ENCODE data around the gene CBY3.
"Not testable (repeated sequence)": the region's sequence is repeated elsewhere in the genome, so short reads cannot be mapped to it uniquely, and the experiment has no call there.

Gene CBY3

DNA sequence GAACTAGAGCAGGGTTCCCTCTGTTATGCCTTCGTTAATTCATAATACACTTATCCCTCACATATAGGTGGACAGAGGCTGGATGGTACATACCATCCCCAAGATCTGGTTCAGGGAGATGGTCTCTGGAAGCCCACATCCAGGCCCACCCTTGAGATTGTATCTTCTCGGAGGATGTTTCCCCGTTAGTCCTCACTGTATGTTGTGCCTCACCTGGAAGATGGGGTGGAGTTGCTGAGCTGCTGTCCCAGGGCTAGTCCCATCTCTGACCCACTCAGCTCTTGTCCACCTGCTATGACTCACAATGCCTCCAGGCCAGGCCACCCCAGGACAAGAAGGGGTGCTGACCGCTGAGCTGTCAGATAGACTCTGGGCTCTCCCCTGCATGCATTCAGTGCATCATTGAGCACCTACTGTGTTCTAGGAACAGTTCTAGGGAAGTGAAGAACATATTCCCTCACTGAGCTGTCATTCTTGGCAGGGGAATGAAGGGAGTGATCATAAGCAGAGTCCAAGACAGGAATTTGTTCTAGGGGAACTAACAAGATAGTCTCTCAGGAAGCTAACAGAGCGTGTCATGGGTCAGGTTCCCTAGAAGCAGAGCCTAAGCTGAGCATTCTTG, at the start of gene CBY3:
TSS of gene CBY3 (minus strand) at position 255 of the 622 bp plus-strand sequence. CDS start at position 139, 116 bp downstream.
- no peak for DNase-seq

DNA sequence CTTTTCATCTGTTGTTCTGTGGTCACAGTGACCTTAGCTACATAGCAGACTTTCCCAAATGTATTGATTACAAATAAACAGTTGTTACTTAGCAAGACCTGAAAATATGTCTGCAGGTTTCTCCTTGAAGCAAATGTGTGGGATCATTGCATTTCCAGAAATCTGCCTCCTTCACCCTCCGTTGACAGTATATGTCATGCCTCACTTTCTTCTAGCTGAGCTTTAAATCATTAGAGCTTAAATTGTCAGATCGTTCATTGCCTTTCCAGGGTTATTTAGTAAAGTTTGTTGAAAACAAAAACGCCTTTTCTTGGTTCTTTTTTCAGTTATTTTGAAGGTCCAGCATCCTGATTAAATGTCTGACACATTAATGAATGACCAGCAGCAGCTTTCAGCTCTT, 49.5 kb upstream of the CBY3 start:
- no peak for DNase-seq

DNA sequence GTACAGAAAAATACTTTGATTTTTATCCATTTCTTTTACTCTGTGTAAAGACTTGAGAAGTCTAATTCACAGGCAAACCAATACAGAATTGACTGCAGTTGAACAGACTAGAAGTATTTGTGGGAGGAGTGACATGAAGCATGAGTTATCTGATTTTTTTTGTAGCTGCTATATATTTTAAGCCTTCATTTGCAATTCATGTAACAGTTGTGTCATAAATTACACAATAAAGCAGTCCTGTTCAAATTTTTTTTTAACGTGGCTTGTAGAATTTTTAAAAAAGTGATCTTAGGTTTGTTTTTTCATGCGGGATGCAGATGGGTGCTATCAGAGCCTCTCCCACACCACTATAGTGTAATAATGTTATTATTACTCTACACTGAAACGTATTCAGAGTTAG, 48.9 kb upstream of the CBY3 start:
- DNase-seq, result no peak

GRCh38 chr5:179729303-179729702, 48.5 kb upstream of the CBY3 start:
- no peak for DNase-seq

GRCh38 chr5:179727106-179727505, 46.3 kb upstream of the CBY3 start:
- no peak for DNase-seq

DNA sequence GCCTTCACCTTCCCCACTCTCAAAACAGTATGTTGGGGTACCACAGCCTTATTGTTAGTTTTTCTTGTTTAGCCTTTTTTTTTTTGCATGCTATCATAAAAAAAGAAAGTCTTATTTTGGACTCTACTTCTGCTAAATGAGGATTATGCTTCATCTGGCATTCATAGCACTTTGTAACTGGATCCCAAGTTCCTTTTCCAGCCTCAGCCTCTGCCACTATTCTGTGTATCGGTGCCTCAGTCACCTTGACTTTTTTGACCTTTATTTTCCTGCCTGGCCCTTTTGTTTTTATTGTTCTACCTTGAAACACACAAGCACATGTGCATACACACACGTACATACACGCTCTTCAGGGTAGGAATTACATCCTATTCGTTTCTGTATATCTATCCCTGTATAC, 43.3 kb upstream of the CBY3 start:
- no peak for DNase-seq

GRCh38 chr5:179720222-179720621, 39.4 kb upstream of the CBY3 start:
- no peak for DNase-seq

DNA sequence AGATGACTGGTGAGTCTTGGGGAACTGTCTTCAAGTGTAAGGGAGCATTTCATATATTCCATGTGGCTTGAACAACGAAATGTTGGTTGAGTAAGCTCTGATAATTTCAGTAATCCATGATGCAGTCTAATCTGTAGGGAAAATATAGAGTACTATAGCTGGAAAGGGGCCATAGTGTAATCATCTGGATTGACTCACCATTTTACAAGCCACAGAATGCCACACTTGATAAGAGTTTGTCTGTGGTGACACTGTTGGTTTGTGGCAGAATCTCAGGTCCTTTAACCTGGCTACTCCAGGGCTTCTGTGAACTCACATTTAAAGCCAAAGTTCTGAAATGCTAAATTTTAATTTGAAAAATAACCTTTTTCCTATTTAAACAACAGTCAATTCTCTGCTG, 35.5 kb upstream of the CBY3 start:
- DNase-seq, result no peak

- no peak for DNase-seq
Measured at GRCh38 chr5:179700401-179700918, 19.6 kb upstream of the CBY3 start.

DNA sequence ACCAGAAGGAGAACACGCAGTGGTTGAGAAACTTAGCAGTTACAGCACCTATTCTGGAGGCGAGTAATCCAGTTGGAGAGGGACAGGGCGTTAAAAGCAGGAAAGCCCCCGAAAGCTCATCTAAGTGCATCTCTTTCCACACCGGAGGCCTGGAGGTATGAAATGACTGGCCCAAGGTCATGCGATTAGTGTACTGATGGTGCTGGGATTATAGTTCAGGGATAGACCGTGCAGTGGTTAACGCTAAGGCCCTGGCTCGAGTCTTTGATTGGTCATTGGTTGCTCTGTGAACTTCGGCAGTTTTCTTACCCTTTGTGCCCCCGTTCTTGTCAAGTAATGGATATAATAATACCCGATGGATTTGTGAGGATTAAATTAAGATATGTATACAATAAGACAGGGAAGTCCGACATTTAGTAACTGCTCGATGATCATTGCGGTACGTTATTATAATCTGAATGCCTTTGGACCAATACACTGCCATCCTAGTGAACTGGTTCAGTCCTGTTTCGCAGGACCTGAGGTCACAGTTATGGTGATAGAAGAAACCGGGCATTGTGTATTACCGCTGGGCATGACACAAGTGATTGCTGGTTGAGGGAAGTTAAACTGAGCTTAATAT, 18.9 kb upstream of the CBY3 start:
- DNase-seq, result no peak

DNA sequence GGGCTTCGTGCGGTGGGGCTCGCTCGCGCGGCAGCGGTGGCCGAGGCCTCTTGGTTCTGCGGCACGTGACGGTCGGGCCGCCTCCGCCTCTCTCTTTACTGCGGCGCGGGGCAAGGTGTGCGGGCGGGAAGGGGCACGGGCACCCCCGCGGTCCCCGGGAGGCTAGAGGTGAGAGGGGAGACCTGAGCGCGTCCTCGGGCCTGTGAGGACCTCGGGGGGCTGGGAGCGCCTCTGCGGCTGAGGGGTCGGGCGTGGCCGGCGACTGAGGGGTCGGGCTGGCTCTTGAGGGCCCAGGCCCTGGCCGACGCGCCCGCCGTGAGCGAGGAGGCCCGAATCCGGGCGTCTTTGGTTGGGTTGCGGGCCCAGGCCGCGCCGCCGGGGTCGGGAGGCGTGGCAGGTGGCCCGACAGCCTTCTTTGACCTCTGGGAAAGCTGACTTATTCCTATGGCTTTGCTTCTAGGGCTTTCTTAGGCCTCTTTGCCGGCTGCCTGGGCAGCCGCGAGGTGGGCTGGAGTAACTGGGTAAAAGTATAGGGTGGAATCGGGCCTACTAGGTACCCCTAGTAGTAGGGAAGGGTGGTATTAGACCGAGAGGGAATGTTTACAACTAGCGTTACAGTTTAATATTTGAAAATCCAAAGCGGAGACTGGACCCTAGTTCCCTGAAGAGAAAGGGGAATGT, 18.2 kb upstream of the CBY3 start, which contains the start of gene CANX:
TSS of gene CANX (plus strand) at position 33 of the 681 bp plus-strand sequence. CDS start 6,715 bp downstream, outside the sequence.
- no peak for DNase-seq

DNA sequence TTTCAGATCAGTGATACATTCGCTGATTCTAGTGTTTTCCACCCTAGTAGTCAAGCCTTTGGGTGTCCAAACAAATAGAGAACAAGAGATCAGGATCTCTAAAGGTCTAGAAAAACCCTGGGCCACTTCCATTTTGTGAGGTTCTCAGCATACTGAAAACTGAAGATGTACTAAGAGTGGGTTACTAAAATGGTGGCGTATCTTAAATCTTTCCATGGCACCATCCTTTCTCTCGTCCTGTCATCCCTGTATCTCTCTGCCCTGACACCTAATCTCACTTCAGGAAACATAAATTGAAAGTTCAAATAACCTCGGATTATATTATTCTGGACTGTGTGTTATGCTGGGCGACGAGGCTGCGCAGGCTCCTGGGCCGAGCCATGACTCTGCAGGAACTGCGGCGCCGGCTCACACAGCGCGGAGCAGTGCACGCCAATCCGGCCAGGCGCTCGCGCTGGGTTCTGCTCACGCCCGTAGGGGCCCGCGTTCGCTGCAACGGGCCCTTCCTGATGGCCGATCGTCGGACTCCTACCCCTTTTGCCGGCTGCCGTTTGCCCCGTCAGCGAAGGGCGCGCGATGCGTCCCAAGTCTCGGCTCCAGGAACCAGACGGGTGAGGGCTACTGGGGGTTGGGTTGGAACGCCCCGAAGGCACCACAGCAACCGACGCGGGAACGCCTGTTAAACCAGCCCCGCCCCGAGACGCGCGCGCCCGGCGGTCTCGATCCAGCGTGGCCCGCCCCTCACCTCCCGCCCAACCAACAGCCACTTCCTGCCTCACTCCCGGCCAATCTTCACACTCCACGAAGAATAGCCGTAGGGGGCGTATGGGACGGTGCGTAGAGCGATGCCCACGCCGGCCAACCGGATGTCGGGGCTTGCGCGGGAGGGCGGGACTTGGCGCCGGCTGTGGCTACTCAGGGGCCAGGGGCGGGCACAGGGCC, 17.4 kb upstream of the CBY3 start:
- peak; percentile 99 for DNase-seq

GRCh38 chr5:179697543-179697942, 16.7 kb upstream of the CBY3 start:
- not testable (repeated sequence) for DNase-seq

DNA sequence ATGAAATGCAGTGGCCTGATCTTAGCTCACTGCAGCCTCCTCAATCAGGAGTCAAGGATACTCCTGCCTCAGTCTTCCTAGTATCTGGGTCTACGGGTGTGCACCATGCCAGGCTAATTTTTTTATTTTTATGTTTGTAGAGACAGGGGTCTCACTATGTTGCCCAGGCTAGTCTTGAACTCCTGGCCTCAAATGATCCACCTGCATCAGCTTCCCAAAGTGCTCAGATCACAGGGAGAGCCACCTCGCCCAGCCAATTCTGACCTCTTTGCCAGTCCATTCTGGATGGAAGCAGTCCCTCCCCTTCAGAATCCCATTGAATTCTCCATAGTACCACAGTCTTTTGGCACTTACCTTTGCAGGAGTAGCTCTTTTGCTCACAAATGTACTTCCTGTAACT, 16.3 kb upstream of the CBY3 start:
- DNase-seq, result no peak

GRCh38 chr5:179696603-179697002, 15.8 kb upstream of the CBY3 start:
- DNase-seq, result no peak

- no peak for DNase-seq
Measured at GRCh38 chr5:179694561-179694960, 13.7 kb upstream of the CBY3 start.

- not testable (repeated sequence) for DNase-seq
Measured at GRCh38 chr5:179689212-179689611, 8.4 kb upstream of the CBY3 start.

GRCh38 chr5:179680014-179680779, 637 bp downstream of the CBY3 start:
- DNase-seq, result no peak

DNA sequence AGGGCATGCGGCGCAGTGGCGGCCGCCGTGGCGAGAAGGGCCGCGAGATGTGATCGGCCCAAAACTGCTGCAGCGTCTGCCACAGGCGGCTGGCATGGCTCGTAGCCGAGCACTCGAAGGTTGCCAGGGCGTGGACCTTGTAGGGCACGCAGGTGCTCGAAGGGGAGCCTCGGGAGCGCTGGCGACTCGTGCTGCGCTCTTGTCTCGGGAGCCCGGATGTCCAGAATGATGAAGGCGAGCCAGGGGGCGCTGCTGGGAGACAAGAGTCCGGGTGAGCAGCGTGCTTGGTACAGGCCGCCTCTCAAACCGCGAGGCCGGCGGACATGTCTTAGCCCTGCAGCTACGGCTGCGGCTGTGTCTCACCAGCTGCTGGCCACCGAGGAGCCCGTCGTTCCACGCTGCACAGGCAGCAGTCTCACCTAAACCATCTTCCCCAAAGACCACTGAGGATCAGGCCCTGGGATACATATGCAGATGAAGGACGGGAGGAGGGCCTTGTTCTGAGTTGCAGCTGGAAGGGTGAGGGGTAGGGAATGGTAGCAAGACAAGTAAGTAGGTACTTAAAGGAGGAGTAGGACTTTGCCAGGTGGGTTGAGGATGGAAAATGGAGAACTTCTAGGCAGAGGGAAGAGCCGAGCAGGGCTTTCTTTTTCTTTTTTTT, 1.7 kb downstream of the CBY3 start:
- peak; percentile 46 for DNase-seq

DNA sequence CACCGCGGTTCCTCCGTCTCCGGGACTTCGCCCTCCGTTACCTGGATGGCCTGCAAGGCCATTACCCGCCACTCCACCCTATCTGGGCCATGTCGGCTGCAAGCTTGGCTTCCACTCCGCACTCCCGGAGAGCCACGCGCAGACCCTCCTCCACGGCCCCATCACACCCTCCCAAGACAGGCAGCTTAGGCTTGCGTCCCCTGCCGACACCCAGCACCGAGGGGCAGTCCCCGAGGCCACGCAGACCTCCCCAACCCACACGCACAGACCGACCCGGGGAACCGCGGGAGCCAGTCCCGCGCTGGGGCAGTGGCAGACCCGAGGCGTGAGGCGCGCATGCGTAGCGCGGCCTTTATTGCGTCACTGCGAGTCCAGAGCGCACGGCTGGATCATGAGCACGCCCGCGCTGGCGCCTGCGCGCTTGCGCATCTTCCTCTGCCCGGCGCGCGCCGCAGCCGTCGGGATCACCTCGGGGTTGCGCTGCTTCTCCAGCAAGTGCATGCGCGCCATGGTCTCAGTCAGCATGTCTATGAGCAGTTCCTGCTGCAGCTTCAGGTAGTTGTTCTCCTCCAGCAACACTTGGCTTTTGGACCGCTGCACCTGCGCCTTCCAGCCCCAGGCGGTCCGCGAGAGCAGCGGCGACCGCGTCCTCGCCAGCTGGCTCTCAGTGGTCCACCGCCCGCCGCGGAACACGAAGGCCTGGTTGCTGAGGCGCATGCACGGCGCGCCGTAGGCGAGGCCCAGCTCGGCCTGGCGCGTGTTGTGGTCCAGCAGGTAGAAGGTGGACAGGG, 2.4 kb downstream of the CBY3 start:
- DNase-seq, result peak; percentile 95

DNA sequence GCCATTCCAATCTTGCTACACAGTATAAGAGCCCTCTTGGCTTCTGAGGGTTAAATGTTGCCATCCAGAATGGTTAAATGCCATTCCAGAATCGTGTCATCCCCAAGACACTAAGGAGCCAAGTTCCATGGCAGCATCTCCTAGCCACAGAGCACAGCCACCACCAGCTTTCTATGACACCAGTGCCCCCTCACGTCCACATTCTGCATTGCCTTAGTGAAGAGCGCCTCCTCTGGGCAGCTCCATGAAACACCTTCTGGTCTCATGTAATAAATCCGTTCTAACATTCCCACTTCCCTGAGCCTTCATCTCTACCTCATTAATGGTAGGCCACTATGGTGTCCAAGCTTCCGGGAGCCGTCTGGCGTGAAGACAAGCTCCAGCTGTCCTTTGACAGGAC, 12.4 kb downstream of the CBY3 start:
- DNase-seq, result peak; percentile 35
